K562 (cell line): Measurements from ENCODE around the gene ADCY9.

ENCODE experiments used
- CTCF ChIP-seq, 3 experiments: IDR thresholded peaks in 2 of 3; conservative IDR thresholded peaks in 1 of 3; 2 replicates each; pipeline ENCODE4 v1.5.1; 2011 to 2012; ENCODE audit warnings: low read length in 3 of 3, mild to moderate bottlenecking in 3 of 3, control low read depth in 2 of 3, improper control_type of control experiment in 1 of 3, inconsistent platforms in 1 of 3, low read depth in 1 of 3, mixed read lengths in 1 of 3, moderate library complexity in 1 of 3; ENCODE audit not compliant: insufficient read depth in 2 of 3
- EP400 ChIP-seq: fragments of 450-650 bp; IDR thresholded peaks from 2 replicates; pipeline ENCODE4 v1.6.1; 2017; ENCODE audit warnings: antibody characterized with exemption, mild to moderate bottlenecking, moderate library complexity
- FOSL1 ChIP-seq: fragments of 200-800 bp; sonication (Bioruptor generic); conservative IDR thresholded peaks from 2 replicates; pipeline ENCODE4 v1.6.1; 2016; ENCODE audit warnings: missing genetic modification characterization, missing compliant biosample characterization
- FOXA1 ChIP-seq: fragments of 450-650 bp; IDR thresholded peaks from 2 replicates; pipeline ENCODE4 v1.6.1; 2016; ENCODE audit warnings: mild to moderate bottlenecking, borderline replicate concordance
- KAT2B ChIP-seq: IDR thresholded peaks from one replicate; pipeline ENCODE4 v1.6.1; 2012; ENCODE audit warnings: low read depth, mild to moderate bottlenecking, control low read depth, inconsistent platforms, low read length, moderate library complexity
- MAFK ChIP-seq: IDR thresholded peaks from 2 replicates; pipeline ENCODE4 v1.6.1; 2011; ENCODE audit warnings: low read length, improper control_type of control experiment
- NRF1 ChIP-seq, 2 experiments: fragments of 450-650 bp; IDR thresholded peaks in 1 of 2; conservative IDR thresholded peaks in 1 of 2; 2 replicates each; pipeline ENCODE4 v1.6.1; 2014; ENCODE audit warnings: mild to moderate bottlenecking in 2 of 2
- SIN3A ChIP-seq, 2 experiments: fragments of 150-350 bp in 1 of 2; IDR thresholded peaks; 2 replicates each; pipeline ENCODE4 v1.6.1; 2011 to 2016; ENCODE audit warnings: borderline replicate concordance in 2 of 2, low read depth in 2 of 2, low read length in 2 of 2, mild to moderate bottlenecking in 2 of 2, moderate library complexity in 2 of 2; ENCODE audit not compliant: control insufficient read depth in 1 of 2
- STAG1 ChIP-seq: sonication (generic); formaldehyde crosslinking; IDR thresholded peaks from 2 replicates; pipeline ENCODE4 v1.5.0; 2020; ENCODE audit warnings: missing genetic modification reagents, borderline replicate concordance
- TCF3 ChIP-seq: sonication (generic); formaldehyde crosslinking; IDR thresholded peaks from 2 replicates; pipeline ENCODE4 v1.4.0; 2020; ENCODE audit warnings: mild to moderate bottlenecking, missing genetic modification reagents
- ZNF174 ChIP-seq: fragments of 250-450 bp; sonication (Bioruptor Pico); IDR thresholded peaks from 2 replicates; pipeline ENCODE4 v1.4.0; 2020; ENCODE audit warnings: mild to moderate bottlenecking
- ZNF512 ChIP-seq: IDR thresholded peaks from 2 replicates; pipeline ENCODE4 v1.6.1; 2016; ENCODE audit warnings: missing genetic modification characterization, missing compliant biosample characterization
- TF ChIP-seq, protein P1 (sequence below): fragments of 250-450 bp; sonication (Bioruptor Pico); IDR thresholded peaks from 2 replicates; pipeline ENCODE4 v1.5.0; 2022; ENCODE audit warnings: mild to moderate bottlenecking

GRCh38 chr16:4089251-4089810 is 26.9 kb downstream of the ADCY9 start:
- TF ChIP-seq ZNF174 (CRISPR knock-in tag) (no peak), MAFK (no peak), FOSL1 (tag) (no peak), NRF1 (conservative IDR thresholded peaks at IDR 0.05 in 1 of 2, IDR thresholded peaks at IDR 0.05 in 1 of 2) (no peak), CTCF (IDR thresholded peaks at IDR 0.05 in 2 of 3, conservative IDR thresholded peaks at IDR 0.05 in 1 of 3; ENCODE audit: insufficient read depth in 2 of 3, low read depth in 1 of 3, low read length in 3 of 3) (no peak), STAG1 (CRISPR knock-in tag) (no peak), SIN3A (IDR thresholded peaks at IDR 0.05; ENCODE audit: borderline replicate concordance in 2 of 2, control insufficient read depth in 1 of 2, low read depth in 2 of 2, low read length in 2 of 2) (no peak), FOXA1 (no peak), KAT2B (no peak), EP400 (no peak), ZNF512 (tag) (no peak), TCF3 (CRISPR knock-in tag) (no peak)
- TF ChIP-seq, protein P1, sequence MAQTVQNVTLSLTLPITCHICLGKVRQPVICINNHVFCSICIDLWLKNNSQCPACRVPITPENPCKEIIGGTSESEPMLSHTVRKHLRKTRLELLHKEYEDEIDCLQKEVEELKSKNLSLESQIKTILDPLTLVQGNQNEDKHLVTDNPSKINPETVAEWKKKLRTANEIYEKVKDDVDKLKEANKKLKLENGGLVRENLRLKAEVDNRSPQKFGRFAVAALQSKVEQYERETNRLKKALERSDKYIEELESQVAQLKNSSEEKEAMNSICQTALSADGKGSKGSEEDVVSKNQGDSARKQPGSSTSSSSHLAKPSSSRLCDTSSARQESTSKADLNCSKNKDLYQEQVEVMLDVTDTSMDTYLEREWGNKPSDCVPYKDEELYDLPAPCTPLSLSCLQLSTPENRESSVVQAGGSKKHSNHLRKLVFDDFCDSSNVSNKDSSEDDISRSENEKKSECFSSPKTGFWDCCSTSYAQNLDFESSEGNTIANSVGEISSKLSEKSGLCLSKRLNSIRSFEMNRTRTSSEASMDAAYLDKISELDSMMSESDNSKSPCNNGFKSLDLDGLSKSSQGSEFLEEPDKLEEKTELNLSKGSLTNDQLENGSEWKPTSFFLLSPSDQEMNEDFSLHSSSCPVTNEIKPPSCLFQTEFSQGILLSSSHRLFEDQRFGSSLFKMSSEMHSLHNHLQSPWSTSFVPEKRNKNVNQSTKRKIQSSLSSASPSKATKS (CRISPR knock-in tag) = no peak
